DND-41 (cell line): ENCODE results near the gene CST5.

Source experiments
- ATAC-seq: fragments of 200-7000 bp; cut with Tn5 transposase; 3 replicates; pipeline ENCODE4 v1.9.1; 2021; ENCODE audit warnings: low read depth; ENCODE audit not compliant: insufficient read depth
- DNase-seq: peaks from one replicate; pipeline ENCODE4 v3.0.0-alpha.2; 2020
- H2AFZ ChIP-seq: 2 replicates; pipeline ENCODE4 v1.6.0; 2012; ENCODE audit warnings: low read depth, low read length
- H3K27ac ChIP-seq: 2 replicates; pipeline ENCODE4 v1.5.1; 2012; ENCODE audit warnings: low read length, inconsistent platforms
- H3K27me3 ChIP-seq: fragments of 200-600 bp; sonication (generic); 2 replicates; pipeline ENCODE4 v1.6.0; 2012; ENCODE audit warnings: low read length, mild to moderate bottlenecking, inconsistent platforms; ENCODE audit not compliant: insufficient read depth, poor library complexity
- H3K36me3 ChIP-seq: 2 replicates; pipeline ENCODE4 v1.5.1; 2012; ENCODE audit warnings: low read length, inconsistent platforms; ENCODE audit not compliant: insufficient read depth
- H3K4me1 ChIP-seq: 2 replicates; pipeline ENCODE4 v1.5.1; 2012; ENCODE audit warnings: mild to moderate bottlenecking, low read length; ENCODE audit not compliant: insufficient read depth
- H3K4me2 ChIP-seq: 2 replicates; pipeline ENCODE4 v1.6.0; 2012; ENCODE audit warnings: mild to moderate bottlenecking, moderate library complexity, low read length, inconsistent platforms; ENCODE audit not compliant: insufficient read depth
- H3K4me3 ChIP-seq, 2 experiments: fragments of 200-600 bp in 1 of 2; shearing (Covaris generic) in 1 of 2; 2 replicates each; pipeline ENCODE4 v1.5.1; 2012 to 2016; ENCODE audit warnings: inconsistent platforms in 2 of 2, low read length in 2 of 2, mild to moderate bottlenecking in 2 of 2, low read depth in 1 of 2, moderate library complexity in 1 of 2
- H3K79me2 ChIP-seq: 2 replicates; pipeline ENCODE4 v1.6.0; 2012; ENCODE audit warnings: low read length, inconsistent platforms; ENCODE audit not compliant: insufficient read depth
- H3K9ac ChIP-seq: 2 replicates; pipeline ENCODE4 v1.6.0; 2012; ENCODE audit warnings: low read depth, mild to moderate bottlenecking, inconsistent platforms, low read length, moderate library complexity
- H3K9me3 ChIP-seq: 2 replicates; pipeline ENCODE4 v1.5.1; 2012; ENCODE audit warnings: low read length, moderate library complexity, mild to moderate bottlenecking, inconsistent platforms; ENCODE audit not compliant: insufficient read depth, severe bottlenecking
- H4K20me1 ChIP-seq: 2 replicates; pipeline ENCODE4 v1.6.0; 2012; ENCODE audit warnings: low read length; ENCODE audit not compliant: insufficient read depth
- EZH2 ChIP-seq: IDR thresholded peaks from 3 replicates; pipeline ENCODE4 v1.6.1; 2012; ENCODE audit warnings: borderline replicate concordance, low read depth, mild to moderate bottlenecking, moderate library complexity, low read length, inconsistent platforms; ENCODE audit not compliant: severe bottlenecking
- TF ChIP-seq, protein P1 (sequence below): IDR thresholded peaks from 2 replicates; pipeline ENCODE4 v1.5.1; 2012; ENCODE audit warnings: borderline replicate concordance, low read length, moderate library complexity, mild to moderate bottlenecking; ENCODE audit not compliant: poor library complexity, severe bottlenecking; ENCODE audit errors: extremely low read depth

CST5 gene

DNA sequence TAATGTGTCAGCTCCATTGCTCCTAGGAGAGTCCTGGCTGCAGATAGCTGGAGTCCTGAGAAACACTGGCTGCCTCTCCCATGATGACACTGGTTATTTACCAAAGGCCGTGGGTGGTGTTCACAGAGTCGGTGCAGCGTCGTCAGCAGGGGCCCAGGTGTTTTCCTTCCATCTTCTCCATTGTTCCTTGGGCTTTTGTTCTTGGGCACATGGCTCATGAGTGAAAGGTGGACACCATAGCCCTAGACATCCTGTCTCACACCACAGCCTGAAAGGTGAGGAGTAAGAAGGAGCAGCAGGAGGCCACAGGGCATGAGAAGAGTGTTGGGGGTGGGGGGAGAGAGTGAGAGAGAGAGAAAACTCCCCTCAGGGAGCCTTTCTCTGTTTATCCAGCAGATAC, 9.1 kb downstream of the CST5 start:
- no peak for TF ChIP-seq EZH2
- TF ChIP-seq, protein P1, sequence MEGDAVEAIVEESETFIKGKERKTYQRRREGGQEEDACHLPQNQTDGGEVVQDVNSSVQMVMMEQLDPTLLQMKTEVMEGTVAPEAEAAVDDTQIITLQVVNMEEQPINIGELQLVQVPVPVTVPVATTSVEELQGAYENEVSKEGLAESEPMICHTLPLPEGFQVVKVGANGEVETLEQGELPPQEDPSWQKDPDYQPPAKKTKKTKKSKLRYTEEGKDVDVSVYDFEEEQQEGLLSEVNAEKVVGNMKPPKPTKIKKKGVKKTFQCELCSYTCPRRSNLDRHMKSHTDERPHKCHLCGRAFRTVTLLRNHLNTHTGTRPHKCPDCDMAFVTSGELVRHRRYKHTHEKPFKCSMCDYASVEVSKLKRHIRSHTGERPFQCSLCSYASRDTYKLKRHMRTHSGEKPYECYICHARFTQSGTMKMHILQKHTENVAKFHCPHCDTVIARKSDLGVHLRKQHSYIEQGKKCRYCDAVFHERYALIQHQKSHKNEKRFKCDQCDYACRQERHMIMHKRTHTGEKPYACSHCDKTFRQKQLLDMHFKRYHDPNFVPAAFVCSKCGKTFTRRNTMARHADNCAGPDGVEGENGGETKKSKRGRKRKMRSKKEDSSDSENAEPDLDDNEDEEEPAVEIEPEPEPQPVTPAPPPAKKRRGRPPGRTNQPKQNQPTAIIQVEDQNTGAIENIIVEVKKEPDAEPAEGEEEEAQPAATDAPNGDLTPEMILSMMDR: no peak
- Histone ChIP-seq H3K27me3 (no peaks in the 10 kb centered on the region), H3K4me3 (no peak overlapping the region), H2AFZ (no peak overlapping the region; the same call in 1 of the 2 replicates), H3K36me3 (no peaks in the 10 kb centered on the region), H4K20me1 (no peaks in the 10 kb centered on the region), H3K4me2 (no peak overlapping the region), H3K9ac (no peak overlapping the region), H3K79me2 (no peaks in the 10 kb centered on the region), H3K9me3 (no peaks in the 10 kb centered on the region), H3K27ac (no peak overlapping the region), H3K4me1 (peaks cover 61% of the 10 kb centered on the region)
- DNase-seq (no peak), ATAC-seq (no peak)

DNA sequence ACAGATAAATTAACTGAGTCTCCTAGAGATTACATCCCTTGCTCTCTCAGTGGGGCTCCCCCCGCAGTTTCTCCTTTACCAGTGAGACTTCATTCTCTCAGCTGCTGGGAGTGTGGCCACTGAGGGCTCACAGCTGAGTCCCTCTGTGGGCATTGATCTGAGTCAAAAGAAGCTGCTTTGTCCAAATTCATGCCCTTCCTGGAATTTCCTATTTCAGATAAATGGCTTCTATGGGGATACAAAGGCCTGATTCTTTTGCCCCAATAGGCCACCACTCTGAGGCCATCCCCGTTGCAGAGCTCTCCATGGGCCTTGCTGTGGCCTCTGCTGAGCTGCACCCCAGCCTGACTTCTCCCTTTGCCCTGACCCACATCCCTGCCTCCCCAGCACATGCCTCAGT, 10.0 kb downstream of the CST5 start:
- TF ChIP-seq EZH2: no peak
- TF ChIP-seq, protein P1: no peak
- Histone ChIP-seq H3K4me2 (no peak overlapping the region), H3K27me3 (no peaks in the 10 kb centered on the region), H3K4me3 (no peak overlapping the region), H3K36me3 (no peaks in the 10 kb centered on the region), H3K79me2 (no peaks in the 10 kb centered on the region), H3K9me3 (no peaks in the 10 kb centered on the region), H3K27ac (no peak overlapping the region), H4K20me1 (no peaks in the 10 kb centered on the region), H3K9ac (no peak overlapping the region), H2AFZ (no peak overlapping the region), H3K4me1 (peaks cover 52% of the 10 kb centered on the region)
- no peak for ATAC-seq
- peak; percentile 33 for DNase-seq

- peaks cover 40% of the 10 kb centered on the region for H3K4me1 ChIP-seq
- ATAC-seq (no peak), DNase-seq (no peak)
- H3K4me2 ChIP-seq: no peak overlapping the region
- H3K9me3 ChIP-seq: no peaks in the 10 kb centered on the region
- TF ChIP-seq, protein P1: no peak
- TF ChIP-seq EZH2: no peak
- no peak overlapping the region for H3K9ac ChIP-seq
- no peaks in the 10 kb centered on the region for H3K27me3 ChIP-seq
- no peak overlapping the region for H3K27ac ChIP-seq
- no peak overlapping the region for H3K4me3 ChIP-seq
- no peaks in the 10 kb centered on the region for H3K79me2 ChIP-seq
- no peak overlapping the region for H2AFZ ChIP-seq
- H4K20me1 ChIP-seq: no peaks in the 10 kb centered on the region
- H3K36me3 ChIP-seq: no peaks in the 10 kb centered on the region
Observed at GRCh38 chr20:23868321-23868720, 11.2 kb downstream of the CST5 start.
